Smooth muscle cell (in vitro differentiated cells): ENCODE measurements around the gene PLCH2. TPM values are rescaled to one million over a fixed set of nuclear protein-coding genes. Genes with fewer than 3 reads are reported as not detected.
A peak's percentile ranks its signal among the peaks of the same experiment; 100 is the strongest.

Experiments used
- DNase-seq: peaks from one replicate; lab custom pipeline; 2025; ENCODE audit not compliant: unreplicated experiment; lab: John Stamatoyannopoulos, UW
- H2AFZ ChIP-seq: fragments of 200-600 bp; sonication (generic); 2 replicates; pipeline ENCODE4 v1.6.0; 2016; ENCODE audit warnings: antibody characterized with exemption, low read depth, mild to moderate bottlenecking
- H3F3A ChIP-seq: fragments of 200-600 bp; sonication (generic); 2 replicates; pipeline ENCODE4 v1.6.0; 2017; ENCODE audit warnings: antibody characterized with exemption, low read depth
- H3K27ac ChIP-seq: fragments of 200-600 bp; sonication (generic); 2 replicates; pipeline ENCODE4 v1.5.1; 2016; ENCODE audit warnings: low read depth, mild to moderate bottlenecking
- H3K27me3 ChIP-seq: fragments of 200-600 bp; sonication (generic); 2 replicates; pipeline ENCODE4 v1.6.1; 2016; ENCODE audit warnings: low read depth, mild to moderate bottlenecking
- H3K36me3 ChIP-seq: fragments of 200-600 bp; sonication (generic); 2 replicates; pipeline ENCODE4 v1.5.1; 2016; ENCODE audit warnings: low read depth
- H3K4me1 ChIP-seq: fragments of 200-600 bp; sonication (generic); 2 replicates; pipeline ENCODE4 v1.5.1; 2016; ENCODE audit warnings: low read depth
- H3K4me2 ChIP-seq: fragments of 200-600 bp; sonication (generic); 2 replicates; pipeline ENCODE4 v1.6.0; 2016; ENCODE audit warnings: mild to moderate bottlenecking
- H3K4me3 ChIP-seq: fragments of 200-600 bp; sonication (generic); 2 replicates; pipeline ENCODE4 v1.5.1; 2016; ENCODE audit warnings: mild to moderate bottlenecking
- H3K79me2 ChIP-seq: fragments of 200-600 bp; sonication (generic); 2 replicates; pipeline ENCODE4 v1.6.0; 2016; ENCODE audit warnings: low read depth, mild to moderate bottlenecking
- H3K9ac ChIP-seq: fragments of 200-600 bp; sonication (generic); 2 replicates; pipeline ENCODE4 v1.6.0; 2016; ENCODE audit warnings: low read depth
- H3K9me3 ChIP-seq: fragments of 200-600 bp; sonication (generic); replicated peaks from 2 replicates; pipeline ENCODE4 v1.5.1; 2016; ENCODE audit warnings: low read depth
- H4K20me1 ChIP-seq: fragments of 200-600 bp; sonication (generic); 2 replicates; pipeline ENCODE4 v1.6.0; 2016; ENCODE audit warnings: low read depth
- WGBS: methylation state at CpG from one replicate; pipeline ENCODE4 v1.1.7; 2016; ENCODE audit warnings: low lambda C conversion rate; 5-methylcytosine and 5-hydroxymethylcytosine counted together
- polyA plus RNA-seq: library from polyadenylated mRNA; unstranded; fragments of >200 nt; fragmentation: Nextera tagmentation; extraction: Ambion mirVana; gene quantifications from 2 replicates; pipeline ENCODE4 v1.2.1, GENCODE V29; 2016
- total RNA-seq: library from RNA; depleted of rRNA; stranded (reverse); fragments of >200 nt; gene quantifications from 2 replicates; pipeline ENCODE4 v1.2.3, GENCODE V29; 2014
- TF ChIP-seq, protein P1 (sequence below): fragments of 200-600 bp; sonication (generic); IDR thresholded peaks from 2 replicates; pipeline ENCODE4 v1.5.1; 2017; ENCODE audit warnings: borderline replicate concordance, mild to moderate bottlenecking, antibody characterized with exemption; ENCODE audit not compliant: insufficient read depth, poor library complexity, severe bottlenecking

The PLCH2 gene
- total and polyA plus RNA-seq, 2 experiments from 2014 or later, result 0.09 to 0.13 TPM

DNA sequence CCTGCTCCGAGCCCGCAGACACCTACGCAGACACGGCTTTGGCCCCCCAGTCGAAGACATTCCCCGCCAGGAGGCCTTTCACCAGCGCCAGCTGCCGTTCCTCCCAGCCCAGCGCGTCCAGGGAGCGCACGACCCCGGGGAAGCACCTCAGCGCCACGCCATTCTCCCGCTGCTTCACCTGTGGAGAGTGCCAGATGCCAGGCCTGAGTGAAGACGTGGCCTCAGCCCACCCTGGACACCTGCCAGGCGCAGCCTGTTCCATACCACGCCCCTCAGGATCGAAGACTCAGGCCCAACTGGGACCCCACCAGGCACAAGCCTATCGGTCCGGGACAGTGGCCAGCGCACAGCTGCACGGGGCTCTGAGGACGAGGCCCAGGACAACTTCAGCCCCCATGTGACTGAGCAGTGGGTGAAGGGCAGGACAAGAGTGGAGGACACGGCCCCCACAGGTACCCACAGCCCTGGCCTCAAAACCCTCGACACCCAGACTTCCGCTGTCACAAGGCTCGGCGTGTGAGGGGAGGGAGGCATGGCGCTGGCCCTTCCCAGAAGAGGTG, 36.9 kb downstream of the PLCH2 start:
- H3K79me2 ChIP-seq, result no peaks in the 10 kb centered on the region
- H3K27ac ChIP-seq, result no peak overlapping the region
- H2AFZ ChIP-seq, result no peak overlapping the region
- H3K9ac ChIP-seq, result no peak overlapping the region
- no peaks in the 10 kb centered on the region for H3F3A ChIP-seq
- TF ChIP-seq, protein P1, sequence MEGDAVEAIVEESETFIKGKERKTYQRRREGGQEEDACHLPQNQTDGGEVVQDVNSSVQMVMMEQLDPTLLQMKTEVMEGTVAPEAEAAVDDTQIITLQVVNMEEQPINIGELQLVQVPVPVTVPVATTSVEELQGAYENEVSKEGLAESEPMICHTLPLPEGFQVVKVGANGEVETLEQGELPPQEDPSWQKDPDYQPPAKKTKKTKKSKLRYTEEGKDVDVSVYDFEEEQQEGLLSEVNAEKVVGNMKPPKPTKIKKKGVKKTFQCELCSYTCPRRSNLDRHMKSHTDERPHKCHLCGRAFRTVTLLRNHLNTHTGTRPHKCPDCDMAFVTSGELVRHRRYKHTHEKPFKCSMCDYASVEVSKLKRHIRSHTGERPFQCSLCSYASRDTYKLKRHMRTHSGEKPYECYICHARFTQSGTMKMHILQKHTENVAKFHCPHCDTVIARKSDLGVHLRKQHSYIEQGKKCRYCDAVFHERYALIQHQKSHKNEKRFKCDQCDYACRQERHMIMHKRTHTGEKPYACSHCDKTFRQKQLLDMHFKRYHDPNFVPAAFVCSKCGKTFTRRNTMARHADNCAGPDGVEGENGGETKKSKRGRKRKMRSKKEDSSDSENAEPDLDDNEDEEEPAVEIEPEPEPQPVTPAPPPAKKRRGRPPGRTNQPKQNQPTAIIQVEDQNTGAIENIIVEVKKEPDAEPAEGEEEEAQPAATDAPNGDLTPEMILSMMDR, result no peak
- H3K36me3 ChIP-seq, result no peaks in the 10 kb centered on the region
- no peak overlapping the region for H3K4me3 ChIP-seq
- H3K4me1 ChIP-seq, result no peaks in the 10 kb centered on the region
- no peaks in the 10 kb centered on the region for H3K27me3 ChIP-seq
- DNase-seq, result no peak
- H3K9me3 ChIP-seq, result no peaks in the 10 kb centered on the region
- 97% methylated on average over 30 of the region's 31 CpGs for WGBS
- no peak overlapping the region for H3K4me2 ChIP-seq
- H4K20me1 ChIP-seq, result peaks cover 43% of the 10 kb centered on the region

DNA sequence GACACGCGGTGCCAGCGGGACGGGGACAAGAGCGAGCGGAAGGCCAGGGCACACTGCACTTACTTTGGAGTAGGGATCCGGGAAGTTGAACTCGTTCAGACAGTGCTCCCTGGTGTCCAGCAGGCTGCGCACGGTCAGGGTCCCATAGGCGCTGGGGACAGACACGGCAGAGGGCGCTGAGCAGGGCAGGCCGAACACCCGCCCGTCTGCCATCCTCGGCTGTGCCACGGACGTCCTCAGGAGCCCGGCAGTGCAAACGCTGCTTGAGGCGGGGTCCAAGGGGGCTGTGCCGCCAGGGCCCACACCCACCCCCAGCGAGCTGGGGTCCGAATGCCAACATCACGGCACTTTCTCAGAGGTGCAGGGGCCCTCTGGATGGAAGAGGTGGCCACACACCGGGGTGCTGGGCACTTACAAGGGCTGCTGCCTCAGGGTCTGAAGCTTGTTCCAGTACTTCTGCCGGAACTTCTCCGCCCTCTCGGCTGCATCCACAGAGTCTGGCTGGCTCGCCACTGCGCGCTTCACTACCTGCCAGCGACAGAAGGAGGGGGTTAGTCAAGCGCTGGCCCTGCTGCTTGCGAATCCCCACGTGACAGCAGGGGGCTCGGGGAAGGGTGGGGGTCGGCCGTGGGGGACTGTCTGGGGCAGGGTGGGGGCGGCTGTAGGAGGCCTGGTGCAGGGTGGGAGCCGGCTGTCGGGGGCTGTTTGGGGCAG, 38.0 kb downstream of the PLCH2 start:
- no peak overlapping the region for H3K4me2 ChIP-seq
- no peaks in the 10 kb centered on the region for H3F3A ChIP-seq
- peaks cover 34% of the 10 kb centered on the region for H4K20me1 ChIP-seq
- H3K4me3 ChIP-seq, result no peak overlapping the region
- no peak for DNase-seq
- no peaks in the 10 kb centered on the region for H3K36me3 ChIP-seq
- H3K79me2 ChIP-seq, result no peaks in the 10 kb centered on the region
- no peak overlapping the region for H2AFZ ChIP-seq
- no peak overlapping the region for H3K9ac ChIP-seq
- H3K4me1 ChIP-seq, result no peaks in the 10 kb centered on the region
- no peaks in the 10 kb centered on the region for H3K27me3 ChIP-seq
- H3K27ac ChIP-seq, result no peak overlapping the region
- TF ChIP-seq, protein P1, result no peak
- no peaks in the 10 kb centered on the region for H3K9me3 ChIP-seq
- 97% methylated on average over 37 of the region's 43 CpGs for WGBS

DNA sequence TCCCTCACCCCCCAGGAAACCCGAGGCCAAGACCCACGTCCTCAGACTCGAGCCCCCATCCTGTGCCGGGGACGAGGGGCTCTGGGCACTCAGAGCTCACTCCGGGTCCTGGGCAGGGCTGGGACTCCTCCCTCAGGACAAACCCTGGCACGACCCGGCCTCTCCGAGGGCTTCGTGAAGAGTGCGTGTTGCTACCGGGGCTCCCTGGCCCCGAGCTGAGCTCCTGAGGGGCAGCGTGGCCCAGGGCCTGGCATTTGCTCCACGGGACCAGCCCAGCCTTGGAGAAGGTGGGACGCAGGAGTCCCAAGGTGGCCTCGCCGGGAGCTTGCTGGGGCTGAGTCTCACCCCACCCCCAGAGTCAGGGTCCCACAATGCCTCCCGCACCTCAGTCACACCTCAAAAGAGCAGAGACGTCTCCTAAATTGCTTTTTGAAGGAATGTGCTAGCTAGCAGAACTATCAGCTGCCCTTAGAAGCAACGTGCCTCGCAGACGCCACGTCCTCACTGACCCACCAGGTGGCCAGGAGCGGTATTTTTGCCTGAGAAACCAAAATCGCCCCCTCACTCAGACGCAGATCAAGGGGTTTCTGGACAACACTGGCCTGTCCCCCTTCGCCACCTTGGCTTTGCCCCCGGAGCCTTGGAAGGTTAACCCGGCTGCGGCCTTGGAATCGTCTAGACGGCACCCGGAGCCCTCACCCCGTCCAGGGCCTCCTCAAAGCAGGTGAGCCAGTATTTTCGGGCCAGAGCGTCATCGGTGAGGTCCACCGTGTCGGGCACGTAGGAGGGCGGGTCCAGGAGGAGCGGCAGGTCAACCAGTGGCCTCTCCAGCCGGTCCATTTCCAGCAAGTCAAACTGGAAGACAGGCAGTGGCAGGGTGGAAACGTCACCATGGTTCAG, 39.0 kb downstream of the PLCH2 start:
- Histone ChIP-seq H3F3A (no peaks in the 10 kb centered on the region), H3K4me2 (no peak overlapping the region), H3K9me3 (no peaks in the 10 kb centered on the region), H2AFZ (no peak overlapping the region), H3K79me2 (no peaks in the 10 kb centered on the region), H3K27ac (no peak overlapping the region), H3K27me3 (no peaks in the 10 kb centered on the region), H3K9ac (no peak overlapping the region), H4K20me1 (peaks cover 33% of the 10 kb centered on the region), H3K4me3 (no peak overlapping the region), H3K4me1 (no peaks in the 10 kb centered on the region), H3K36me3 (no peaks in the 10 kb centered on the region)
- TF ChIP-seq, protein P1, result peak; percentile 13
- WGBS, result 96% methylated on average over 45 of the region's 45 CpGs
- DNase-seq, result no peak
